ENCODE results near the gene TUT7.

The TUT7 gene

DNA sequence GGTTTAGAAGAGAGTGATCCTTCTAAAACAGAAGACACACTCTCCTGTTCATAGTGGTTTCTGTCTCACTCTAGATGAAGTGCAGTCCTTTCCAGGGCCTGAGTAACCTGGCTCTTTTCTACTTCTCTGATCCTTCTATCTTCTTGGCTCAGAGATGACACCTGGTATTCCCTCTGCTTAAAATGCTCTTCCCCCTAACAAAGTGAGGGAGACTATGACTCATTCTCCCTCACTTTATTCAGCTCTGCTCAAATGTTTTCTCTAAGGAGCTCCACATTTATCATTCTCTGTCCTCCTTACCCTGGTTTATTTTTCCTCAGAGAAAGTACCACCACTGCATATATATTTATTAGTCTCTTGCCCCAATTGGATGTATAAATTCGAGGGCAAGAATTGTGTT is 24.6 kb downstream of the TUT7 start:
- H3K9me3 Mint-ChIP-seq, result no peaks in the 10 kb centered on the region
- no peaks in the 10 kb centered on the region for H3K4me1 Mint-ChIP-seq
- peak overlapping the region; percentile 15 for H3K27ac Mint-ChIP-seq
- no peak for DNase-seq
- no peak overlapping the region for H3K4me3 Mint-ChIP-seq
- no peaks in the 10 kb centered on the region for H3K27me3 Mint-ChIP-seq (ENCODE audit: low read depth, poor library complexity)
- TF ChIP-seq CTCF (IDR thresholded peaks at IDR 0.05), result no peak
- H3K36me3 Mint-ChIP-seq (ENCODE audit: low read depth), result peaks cover 61% of the 10 kb centered on the region

DNA sequence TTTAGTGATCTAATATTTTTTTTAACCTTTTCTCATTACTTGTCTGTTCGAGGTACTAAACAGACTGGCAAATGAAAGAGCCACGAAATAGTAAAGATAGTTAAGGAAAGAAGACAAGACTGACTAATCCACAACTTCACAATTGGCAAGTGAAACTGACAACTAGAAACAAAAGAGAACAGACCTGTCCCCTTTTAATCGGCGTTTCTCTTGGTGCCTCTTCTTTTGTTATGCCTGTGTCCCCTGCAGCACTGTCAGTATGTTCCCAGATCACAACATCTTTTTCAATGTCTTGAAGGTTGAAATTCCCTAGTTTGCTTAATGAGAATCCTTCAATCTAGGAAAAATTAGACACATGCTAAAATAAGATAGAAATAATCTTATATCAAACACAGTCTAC is 26.1 kb downstream of the TUT7 start:
- H3K36me3 Mint-ChIP-seq (ENCODE audit: low read depth), result peaks cover 58% of the 10 kb centered on the region
- no peak overlapping the region for H3K27ac Mint-ChIP-seq

GRCh38 chr9:86326536-86326935 is 27.7 kb downstream of the TUT7 start:
- no peak for DNase-seq
- H3K27ac Mint-ChIP-seq, result no peak overlapping the region
- H3K9me3 Mint-ChIP-seq, result no peaks in the 10 kb centered on the region
- no peak overlapping the region for H3K4me3 Mint-ChIP-seq
- H3K4me1 Mint-ChIP-seq, result no peaks in the 10 kb centered on the region
- no peak for TF ChIP-seq CTCF (IDR thresholded peaks at IDR 0.05)
- no peaks in the 10 kb centered on the region for H3K27me3 Mint-ChIP-seq (ENCODE audit: low read depth, poor library complexity)
- H3K36me3 Mint-ChIP-seq (ENCODE audit: low read depth), result peaks cover 56% of the 10 kb centered on the region

More for the DNA sequence above, 26.1 kb downstream of the TUT7 start:
- no peaks in the 10 kb centered on the region for H3K4me1 Mint-ChIP-seq
- no peak for DNase-seq
- no peaks in the 10 kb centered on the region for H3K27me3 Mint-ChIP-seq (ENCODE audit: low read depth, poor library complexity)
- TF ChIP-seq CTCF (IDR thresholded peaks at IDR 0.05), result no peak
- H3K9me3 Mint-ChIP-seq, result no peaks in the 10 kb centered on the region
- no peak overlapping the region for H3K4me3 Mint-ChIP-seq

GRCh38 chr9:86324901-86325300 is 29.3 kb downstream of the TUT7 start:
- DNase-seq, result no peak
- no peak for TF ChIP-seq CTCF (IDR thresholded peaks at IDR 0.05)
- no peaks in the 10 kb centered on the region for H3K27me3 Mint-ChIP-seq (ENCODE audit: low read depth, poor library complexity)
- no peak overlapping the region for H3K27ac Mint-ChIP-seq
- H3K4me3 Mint-ChIP-seq, result no peak overlapping the region
- H3K36me3 Mint-ChIP-seq (ENCODE audit: low read depth), result peaks cover 50% of the 10 kb centered on the region
- H3K4me1 Mint-ChIP-seq, result no peaks in the 10 kb centered on the region
- H3K9me3 Mint-ChIP-seq, result no peaks in the 10 kb centered on the region

DNA sequence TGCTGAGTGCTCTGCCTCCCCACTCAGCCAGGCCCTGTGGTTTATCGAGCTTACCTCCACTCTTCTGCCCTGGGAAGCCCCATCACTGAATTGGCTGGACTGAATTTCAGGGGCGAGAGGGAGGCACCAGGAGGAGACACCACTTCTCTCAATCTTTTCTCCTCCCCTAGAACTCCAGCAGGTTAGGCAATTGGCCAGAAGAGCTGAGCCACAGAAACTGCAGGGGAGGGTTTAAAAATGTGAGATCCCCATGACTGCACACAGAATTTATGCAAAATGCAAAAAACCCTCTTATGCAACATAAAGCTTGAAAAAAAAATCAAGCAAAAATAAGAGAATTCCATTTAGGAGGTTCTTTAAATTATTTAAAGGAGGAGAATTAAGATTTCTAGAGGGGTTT is 29.9 kb downstream of the TUT7 start:
- no peak for TF ChIP-seq CTCF (IDR thresholded peaks at IDR 0.05)
- H3K9me3 Mint-ChIP-seq, result no peaks in the 10 kb centered on the region
- no peak for DNase-seq
- no peak overlapping the region for H3K27ac Mint-ChIP-seq
- H3K4me3 Mint-ChIP-seq, result no peak overlapping the region
- peaks cover 46% of the 10 kb centered on the region for H3K36me3 Mint-ChIP-seq (ENCODE audit: low read depth)
- no peaks in the 10 kb centered on the region for H3K4me1 Mint-ChIP-seq
- H3K27me3 Mint-ChIP-seq (ENCODE audit: low read depth, poor library complexity), result no peaks in the 10 kb centered on the region

GRCh38 chr9:86322973-86323644 is 31.1 kb downstream of the TUT7 start:
- Mint-ChIP-seq H3K4me1 (no peaks in the 10 kb centered on the region), H3K4me3 (no peak overlapping the region), H3K27me3 (ENCODE audit: low read depth, poor library complexity) (no peaks in the 10 kb centered on the region), H3K9me3 (no peaks in the 10 kb centered on the region), H3K27ac (no peak overlapping the region), H3K36me3 (ENCODE audit: low read depth) (peaks cover 49% of the 10 kb centered on the region)
- TF ChIP-seq CTCF (IDR thresholded peaks at IDR 0.05), result no peak
- DNase-seq, result no peak
